Liver (tissue), 3 donors: ENCODE measurements around the gene OR2T4.

Source experiments
- ATF3 ChIP-seq: IDR thresholded peaks from 2 replicates; pipeline ENCODE4 v1.6.1; 2016; ENCODE audit warnings: antibody characterized with exemption
- CTCF ChIP-seq: fragments of 150-350 bp; IDR thresholded peaks from 2 replicates; pipeline ENCODE4 v1.5.1; 2017; ENCODE audit warnings: improper control_type of control experiment, low read depth, low read length; ENCODE audit not compliant: missing input control
- FOXA1 ChIP-seq: IDR thresholded peaks from 2 replicates; pipeline ENCODE4 v1.6.1; 2016; ENCODE audit warnings: antibody characterized with exemption
- GABPA ChIP-seq, 2 donors: IDR thresholded peaks in 1 of 2; conservative IDR thresholded peaks in 1 of 2; 2 replicates each; pipeline ENCODE4 v1.6.1; 2016; ENCODE audit warnings: antibody characterized with exemption in 2 of 2, mild to moderate bottlenecking in 1 of 2, moderate library complexity in 1 of 2
- JUND ChIP-seq, 2 donors: IDR thresholded peaks; 2 replicates each; pipeline ENCODE4 v1.6.1; 2016; ENCODE audit warnings: antibody characterized with exemption in 2 of 2
- MAX ChIP-seq: IDR thresholded peaks from 2 replicates; pipeline ENCODE4 v1.6.1; 2016; ENCODE audit warnings: antibody characterized with exemption
- RAD21 ChIP-seq, 2 donors: IDR thresholded peaks; 2 replicates each; pipeline ENCODE4 v1.6.1; 2016; ENCODE audit warnings: antibody characterized with exemption in 2 of 2, mild to moderate bottlenecking in 2 of 2
- REST ChIP-seq: IDR thresholded peaks from 2 replicates; pipeline ENCODE4 v1.6.1; 2016; ENCODE audit warnings: antibody characterized with exemption, mild to moderate bottlenecking
- SP1 ChIP-seq: IDR thresholded peaks from 2 replicates; pipeline ENCODE4 v1.6.1; 2018; ENCODE audit warnings: antibody characterized with exemption, mild to moderate bottlenecking
- TAF1 ChIP-seq: conservative IDR thresholded peaks from 2 replicates; pipeline ENCODE4 v1.6.1; 2016; ENCODE audit warnings: antibody characterized with exemption, mild to moderate bottlenecking
- ZBTB33 ChIP-seq: IDR thresholded peaks from 2 replicates; pipeline ENCODE4 v1.6.1; 2016; ENCODE audit warnings: antibody characterized with exemption
- donor health status: healthy.
- donor health status: healthy.

- TF ChIP-seq CTCF (no peak), SP1 (no peak), GABPA (IDR thresholded peaks at IDR 0.05 in 1 of 2, conservative IDR thresholded peaks at IDR 0.05 in 1 of 2) (no peak), FOXA1 (no peak), TAF1 (no peak), REST (no peak), ATF3 (no peak), JUND (IDR thresholded peaks at IDR 0.05) (no peak), RAD21 (IDR thresholded peaks at IDR 0.05) (no peak), MAX (no peak), ZBTB33 (no peak)
Measured at GRCh38 chr1:248404024-248404423, 42.6 kb downstream of the OR2T4 start.
